ENCODE data around the gene MYH7B.

MYH7B gene

GRCh38 chr20:34955231-34956040 is at the start of gene MYH7B, which contains the start of gene GSS:
MYH7B (plus strand) TSS chr20:34955868; CDS start chr20:34978006, 22,138 bp downstream.
GSS (minus strand) TSS chr20:34955806; CDS start chr20:34951852, 3,954 bp downstream.
- DNase-seq: peak; percentile 97

GRCh38 chr20:34907616-34908469 is 47.8 kb upstream of the MYH7B start:
- no peak for DNase-seq

- no peak for DNase-seq
Measured at GRCh38 chr20:34915131-34915530, 40.5 kb upstream of the MYH7B start.

GRCh38 chr20:34915749-34916455 is 39.8 kb upstream of the MYH7B start:
- DNase-seq: no peak

GRCh38 chr20:34916774-34917354 is 38.8 kb upstream of the MYH7B start:
- no peak for DNase-seq

GRCh38 chr20:34920055-34920454 is 35.6 kb upstream of the MYH7B start:
- DNase-seq: peak; percentile 36

- DNase-seq: peak; percentile 28
Measured at GRCh38 chr20:34921436-34921835, 34.2 kb upstream of the MYH7B start.

- DNase-seq: no peak
Measured at GRCh38 chr20:34922654-34923381, 32.9 kb upstream of the MYH7B start.

- no peak for DNase-seq
Measured at GRCh38 chr20:34923414-34923813, 32.3 kb upstream of the MYH7B start.

- DNase-seq: no peak
Measured at GRCh38 chr20:34925341-34925740, 30.3 kb upstream of the MYH7B start.

GRCh38 chr20:34925981-34926380 is 29.7 kb upstream of the MYH7B start:
- no peak for DNase-seq

- DNase-seq: no peak
Measured at GRCh38 chr20:34926581-34926980, 29.1 kb upstream of the MYH7B start.

GRCh38 chr20:34927736-34928135 is 27.9 kb upstream of the MYH7B start:
- DNase-seq: no peak

- no peak for DNase-seq
Measured at GRCh38 chr20:34928411-34928810, 27.3 kb upstream of the MYH7B start.

GRCh38 chr20:34931771-34932170 is 23.9 kb upstream of the MYH7B start:
- DNase-seq: no peak

GRCh38 chr20:34938466-34939163 is 17.1 kb upstream of the MYH7B start:
- DNase-seq: no peak

GRCh38 chr20:34940081-34940481 is 15.6 kb upstream of the MYH7B start:
- no peak for DNase-seq

- no peak for DNase-seq
Measured at GRCh38 chr20:34941226-34941625, 14.4 kb upstream of the MYH7B start.

- DNase-seq: no peak
Measured at GRCh38 chr20:34942301-34942700, 13.4 kb upstream of the MYH7B start.

- DNase-seq: no peak
Measured at GRCh38 chr20:34943808-34944567, 11.7 kb upstream of the MYH7B start.

Measured in stimulated activated CD4-positive, alpha-beta T cell treated with anti-CD3 and anti-CD28 coated beads, Interleukin-1b, Interleukin-23, amount 100 ng/mL, for 48 hours (primary cell).